Vagina (tissue), 2 donors: ENCODE results near the gene MRNIP. TPM values are rescaled to one million over a fixed set of nuclear protein-coding genes. Genes with fewer than 3 reads are reported as not detected.

ENCODE experiments used
- DNase-seq, 2 donors: peaks; one replicate each; pipeline ENCODE4 v3.0.0-alpha.2; 2017; ENCODE audit errors: extremely low spot score in 2 of 2
- H3K27ac ChIP-seq: fragments of 200-600 bp; sonication (generic); one replicate; pipeline ENCODE4 v1.5.1; 2019
- H3K27me3 ChIP-seq: fragments of 200-600 bp; sonication (generic); one replicate; pipeline ENCODE4 v1.5.1; 2019
- H3K36me3 ChIP-seq, 2 donors: fragments of 200-600 bp; sonication (generic); one replicate each; pipeline ENCODE4 v1.5.1; 2017 to 2019
- H3K4me1 ChIP-seq: fragments of 200-600 bp; sonication (generic); one replicate; pipeline ENCODE4 v1.5.1; 2019
- H3K4me3 ChIP-seq, 2 donors: fragments of 200-600 bp; sonication (generic); 1 replicate in 1 of 2; 2 replicates in 1 of 2; pipeline ENCODE4 v1.5.1; 2016 to 2019
- H3K9me3 ChIP-seq: fragments of 200-600 bp; sonication (generic); one replicate; pipeline ENCODE4 v1.5.1; 2019
- POLR2A ChIP-seq, 2 donors: fragments of 450-650 bp; IDR thresholded peaks; one replicate each; pipeline ENCODE4 v1.6.1; 2017; ENCODE audit warnings: antibody characterized with exemption in 2 of 2, mild to moderate bottlenecking in 2 of 2, moderate library complexity in 2 of 2
- POLR2AphosphoS5 ChIP-seq, 2 donors: sonication (generic); formaldehyde crosslinking; IDR thresholded peaks; one replicate each; pipeline ENCODE4 v1.9.0; 2017; ENCODE audit warnings: antibody characterized with exemption in 2 of 2, mild to moderate bottlenecking in 2 of 2, low read depth in 1 of 2; ENCODE audit not compliant: insufficient read depth in 1 of 2
- intact Hi-C: fragments of 100-400 bp; cut with DNase I; formaldehyde crosslinking; loops from one replicate; pipeline ENCODE4 v1.15.1; 2023
- total RNA-seq: library from RNA; depleted of rRNA; stranded (reverse); fragments of >200 nt; gene quantifications from one replicate; pipeline ENCODE4 v1.2.3, GENCODE V29; 2016
- TF ChIP-seq, protein P1 (sequence below), 3 experiments: fragments of 450-650 bp in 2 of 3; fragments of 200-600 bp in 1 of 3; sonication (generic) in 1 of 3; IDR thresholded peaks; one replicate each; pipeline ENCODE4 v1.5.1; 2017 to 2019; ENCODE audit warnings: antibody characterized with exemption in 3 of 3, mild to moderate bottlenecking in 2 of 3, moderate library complexity in 2 of 3

MRNIP gene
- total RNA-seq, 1 donor from 2014 or later: 53.8 TPM

DNA sequence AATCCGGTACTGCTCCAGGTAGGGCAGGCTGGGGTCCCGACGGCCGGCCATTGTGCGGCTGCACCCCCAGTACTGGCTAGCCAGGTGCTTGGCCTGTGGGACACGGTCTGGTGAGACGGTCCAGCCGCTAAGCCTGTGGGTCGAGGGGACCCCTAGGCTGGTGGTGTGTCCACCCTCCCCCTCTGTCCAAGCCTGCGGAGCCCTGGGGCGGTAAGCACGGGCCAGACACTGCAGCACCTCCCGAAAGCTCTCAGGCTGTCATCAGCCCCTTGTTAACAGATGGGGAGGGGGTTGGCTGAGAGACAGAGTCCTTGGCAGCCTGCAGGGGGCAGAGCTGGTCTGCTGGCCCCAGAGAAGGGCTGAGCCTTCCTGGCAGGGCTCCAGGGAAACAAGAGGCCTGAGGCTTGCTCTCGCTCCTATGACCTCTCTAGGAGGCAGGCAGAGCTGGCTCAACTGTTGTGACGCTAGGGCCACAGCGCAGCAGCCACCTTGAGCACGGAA, 11.8 kb upstream of the MRNIP start:
- Histone ChIP-seq H3K27ac (no peak overlapping the region), H3K4me3 (no peak overlapping the region)

DNA sequence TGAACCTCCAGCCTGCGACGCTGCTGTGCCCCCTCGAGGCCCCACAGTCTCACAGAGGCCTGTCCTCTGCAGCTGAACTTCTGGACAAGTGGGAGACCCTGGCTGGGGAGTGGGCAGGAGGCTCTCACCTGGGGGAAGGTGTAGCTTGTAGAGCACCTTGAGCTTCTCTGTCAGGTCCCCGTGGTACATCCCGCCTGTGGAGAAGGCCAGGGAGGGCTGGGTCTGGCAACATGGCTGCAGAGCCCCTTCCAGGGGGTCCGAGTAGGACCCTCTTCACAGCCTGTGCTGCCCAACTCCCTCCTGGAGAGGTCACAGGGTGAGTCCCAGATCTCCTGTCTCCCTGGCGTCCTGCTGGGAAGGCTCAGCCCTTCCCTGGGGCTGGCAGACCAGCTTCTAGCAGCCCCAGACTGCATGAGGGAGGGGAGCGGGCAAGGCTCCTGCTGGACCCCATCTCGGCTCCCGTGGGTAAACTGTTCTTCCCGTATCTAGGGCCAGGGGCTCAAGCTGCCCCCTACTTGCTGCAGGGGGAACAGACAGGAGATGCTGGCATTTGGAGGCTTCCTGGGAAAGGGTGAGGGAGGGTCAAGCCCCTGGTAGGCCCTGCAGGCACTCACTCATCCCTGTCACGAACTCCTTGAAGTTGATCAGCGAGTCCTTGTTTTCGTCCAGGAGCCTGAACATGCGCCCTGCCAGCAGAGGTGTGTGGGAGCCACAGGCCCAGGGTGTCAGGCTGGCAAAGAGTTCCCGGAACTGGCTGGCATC, 11.2 kb upstream of the MRNIP start:
- TF ChIP-seq POLR2A (IDR thresholded peaks at IDR 0.05) (no peak), POLR2AphosphoS5 (IDR thresholded peaks at IDR 0.05; ENCODE audit: insufficient read depth in 1 of 2, low read depth in 1 of 2) (peak in 1 of 2 donors; percentile 15)
- Histone ChIP-seq H3K27ac (no peak overlapping the region), H3K4me3 (no peak overlapping the region), H3K4me1 (no peaks in the 10 kb centered on the region), H3K27me3 (no peaks in the 10 kb centered on the region), H3K9me3 (no peaks in the 10 kb centered on the region), H3K36me3 (peaks cover 0 to 77% of the 10 kb centered on the region in 2 donors)
- intact Hi-C loops: no loop called here
- DNase-seq: no peak

More for the DNA sequence above, 11.8 kb upstream of the MRNIP start:
- Histone ChIP-seq H3K27me3 (no peaks in the 10 kb centered on the region), H3K36me3 (peaks cover 0 to 75% of the 10 kb centered on the region in 2 donors), H3K4me1 (no peaks in the 10 kb centered on the region), H3K9me3 (no peaks in the 10 kb centered on the region)
- intact Hi-C loops: no loop called here
- TF ChIP-seq POLR2A (IDR thresholded peaks at IDR 0.05): no peak
- TF ChIP-seq POLR2AphosphoS5 (IDR thresholded peaks at IDR 0.05; ENCODE audit: insufficient read depth in 1 of 2, low read depth in 1 of 2): peak in 1 of 2 donors; percentile 27
- DNase-seq: no peak

DNA sequence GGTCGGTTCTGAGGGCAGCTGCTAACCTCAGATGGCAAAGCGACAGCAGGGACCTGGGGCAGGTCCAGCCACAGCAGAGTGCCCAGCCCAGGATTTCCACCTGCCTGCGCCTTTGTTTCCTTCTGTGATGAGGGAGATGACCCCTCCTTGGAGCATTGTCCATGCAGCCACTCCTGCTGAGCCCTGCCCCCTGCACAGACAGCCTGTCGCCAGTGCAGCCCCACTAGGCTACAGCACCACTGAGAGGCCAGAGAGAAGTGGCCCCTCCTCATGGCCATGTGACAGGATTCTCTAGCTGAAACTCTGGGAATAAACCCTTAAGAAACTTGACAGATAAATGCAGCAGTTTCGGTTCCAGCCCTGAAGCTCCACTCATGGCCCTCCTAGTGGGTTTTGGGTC, 10.5 kb upstream of the MRNIP start:
- Histone ChIP-seq H3K4me3 (no peak overlapping the region), H3K9me3 (no peaks in the 10 kb centered on the region), H3K27me3 (no peaks in the 10 kb centered on the region), H3K4me1 (no peaks in the 10 kb centered on the region), H3K36me3 (peaks cover 0 to 76% of the 10 kb centered on the region in 2 donors), H3K27ac (no peak overlapping the region)
- TF ChIP-seq POLR2AphosphoS5 (IDR thresholded peaks at IDR 0.05; ENCODE audit: insufficient read depth in 1 of 2, low read depth in 1 of 2) (no peak), POLR2A (IDR thresholded peaks at IDR 0.05) (no peak)
- TF ChIP-seq, protein P1, sequence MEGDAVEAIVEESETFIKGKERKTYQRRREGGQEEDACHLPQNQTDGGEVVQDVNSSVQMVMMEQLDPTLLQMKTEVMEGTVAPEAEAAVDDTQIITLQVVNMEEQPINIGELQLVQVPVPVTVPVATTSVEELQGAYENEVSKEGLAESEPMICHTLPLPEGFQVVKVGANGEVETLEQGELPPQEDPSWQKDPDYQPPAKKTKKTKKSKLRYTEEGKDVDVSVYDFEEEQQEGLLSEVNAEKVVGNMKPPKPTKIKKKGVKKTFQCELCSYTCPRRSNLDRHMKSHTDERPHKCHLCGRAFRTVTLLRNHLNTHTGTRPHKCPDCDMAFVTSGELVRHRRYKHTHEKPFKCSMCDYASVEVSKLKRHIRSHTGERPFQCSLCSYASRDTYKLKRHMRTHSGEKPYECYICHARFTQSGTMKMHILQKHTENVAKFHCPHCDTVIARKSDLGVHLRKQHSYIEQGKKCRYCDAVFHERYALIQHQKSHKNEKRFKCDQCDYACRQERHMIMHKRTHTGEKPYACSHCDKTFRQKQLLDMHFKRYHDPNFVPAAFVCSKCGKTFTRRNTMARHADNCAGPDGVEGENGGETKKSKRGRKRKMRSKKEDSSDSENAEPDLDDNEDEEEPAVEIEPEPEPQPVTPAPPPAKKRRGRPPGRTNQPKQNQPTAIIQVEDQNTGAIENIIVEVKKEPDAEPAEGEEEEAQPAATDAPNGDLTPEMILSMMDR (IDR thresholded peaks at IDR 0.05): no peak
- no peak for DNase-seq
- intact Hi-C loops: no loop called here

DNA sequence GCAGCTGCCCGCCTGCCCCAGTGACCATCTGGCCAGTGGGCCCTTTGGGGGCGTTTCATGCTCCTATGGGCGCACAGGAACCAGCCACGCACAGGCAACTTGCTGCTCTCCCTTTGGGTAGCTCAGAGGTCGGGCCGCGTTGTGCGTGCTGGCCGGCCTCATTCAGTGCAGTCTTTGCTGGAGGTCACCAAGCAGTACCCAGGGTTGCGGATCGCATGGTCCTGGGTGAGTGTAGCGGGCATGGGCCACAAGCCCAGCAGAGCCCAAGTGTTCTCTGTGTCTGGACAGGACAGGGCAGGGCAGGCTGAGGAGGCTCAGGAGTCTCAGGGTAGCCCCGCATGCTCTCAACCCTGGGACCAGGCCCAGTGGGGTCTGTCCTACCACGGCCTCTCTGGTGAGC, 9.9 kb upstream of the MRNIP start:
- Histone ChIP-seq H3K27ac (no peak overlapping the region), H3K9me3 (no peaks in the 10 kb centered on the region), H3K4me1 (no peaks in the 10 kb centered on the region), H3K27me3 (no peaks in the 10 kb centered on the region), H3K36me3 (peaks cover 0 to 76% of the 10 kb centered on the region in 2 donors), H3K4me3 (no peak overlapping the region)
- TF ChIP-seq, protein P1 (IDR thresholded peaks at IDR 0.05): no peak
- TF ChIP-seq POLR2A (IDR thresholded peaks at IDR 0.05): no peak
- TF ChIP-seq POLR2AphosphoS5 (IDR thresholded peaks at IDR 0.05; ENCODE audit: insufficient read depth in 1 of 2, low read depth in 1 of 2): no peak
- intact Hi-C loops: no loop called here
- DNase-seq: no peak

DNA sequence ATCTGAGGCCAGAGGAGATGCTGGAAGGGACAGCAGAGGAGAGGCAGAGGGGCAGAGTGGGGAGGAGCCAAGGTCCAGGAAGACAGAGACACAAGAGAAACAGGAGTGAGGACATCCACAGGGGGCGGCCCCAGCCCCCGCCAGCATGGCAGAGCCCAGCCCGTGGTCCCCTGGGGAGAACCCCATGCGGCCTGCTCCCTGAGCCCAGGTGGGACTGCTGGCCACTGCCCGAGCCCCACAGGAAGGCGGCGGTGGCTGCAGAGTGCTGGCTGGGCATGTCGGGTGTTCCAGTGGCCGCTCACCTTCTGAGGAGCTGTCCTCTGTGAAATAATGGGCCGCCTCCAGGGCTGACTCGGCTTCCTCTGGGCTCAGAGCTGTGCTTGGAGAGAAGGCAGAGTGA, 8.9 kb upstream of the MRNIP start:
- peaks cover 5 to 76% of the 10 kb centered on the region in 2 donors for H3K36me3 ChIP-seq

More for the DNA sequence above, 8.9 kb upstream of the MRNIP start:
- intact Hi-C loops: no loop called here
- H3K9me3 ChIP-seq: no peaks in the 10 kb centered on the region
- H3K4me1 ChIP-seq: no peaks in the 10 kb centered on the region
- no peak overlapping the region for H3K27ac ChIP-seq
- no peaks in the 10 kb centered on the region for H3K27me3 ChIP-seq
- H3K4me3 ChIP-seq: no peak overlapping the region
- TF ChIP-seq POLR2A (IDR thresholded peaks at IDR 0.05) (no peak), POLR2AphosphoS5 (IDR thresholded peaks at IDR 0.05; ENCODE audit: insufficient read depth in 1 of 2, low read depth in 1 of 2) (peak in 1 of 2 donors; percentile 12)
- TF ChIP-seq, protein P1 (IDR thresholded peaks at IDR 0.05): no peak
- DNase-seq: no peak
